ENCODE measurements around the gene OR5T2. TPM values are rescaled to one million over a fixed set of nuclear protein-coding genes. Genes with fewer than 3 reads are reported as not detected.

The OR5T2 gene
- total RNA-seq, 1 donor from 2014 or later, result not detected

DNA sequence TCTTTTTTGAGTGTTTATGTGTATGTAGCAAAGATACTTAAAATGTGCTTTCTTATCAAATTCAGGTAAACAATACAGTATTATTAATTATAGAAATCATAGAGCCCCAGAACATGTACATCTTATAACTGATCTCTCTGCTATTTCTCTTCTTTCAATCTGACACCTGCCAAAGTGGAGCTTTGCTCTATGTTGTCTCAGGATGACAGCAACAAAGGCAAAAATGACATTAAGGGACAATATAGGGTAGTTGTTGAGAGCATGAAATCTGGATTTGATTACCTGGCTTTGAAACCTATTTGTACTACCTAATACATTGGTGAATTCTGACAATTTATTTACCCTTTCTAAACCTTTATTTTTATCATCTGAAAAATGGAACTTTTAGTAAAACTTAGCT lies 50.6 kb downstream of the OR5T2 start:
- Histone ChIP-seq H3K9me3 (no peaks in the 10 kb centered on the region), H3K27ac (no peak overlapping the region), H3K4me1 (no peaks in the 10 kb centered on the region), H3K36me3 (no peaks in the 10 kb centered on the region), H3K27me3 (no peaks in the 10 kb centered on the region), H3K4me3 (no peak overlapping the region)
- DNase-seq (ENCODE audit: extremely low spot score in 2 of 2), result no peak
- intact Hi-C loops (cut with DNase I), result no loop called here
- TF ChIP-seq POLR2A (IDR thresholded peaks at IDR 0.05) (no peak), POLR2AphosphoS5 (IDR thresholded peaks at IDR 0.05; ENCODE audit: insufficient read depth in 1 of 2, low read depth in 1 of 2) (no peak), CTCF (IDR thresholded peaks at IDR 0.05) (no peak)

Other genes starting within 250 kb of the OR5T2 start
- gene OR5F1, start 239.6 kb downstream of the OR5T2 start, total RNA-seq, result not detected
- not detected for gene OR5AS1, start 206.6 kb downstream of the OR5T2 start, total RNA-seq
- not detected for gene OR8I2, start 140.9 kb downstream of the OR5T2 start, total RNA-seq
- not detected for gene OR8H2, start 130.6 kb downstream of the OR5T2 start, total RNA-seq
- gene OR8H3, start 111.9 kb downstream of the OR5T2 start, total RNA-seq, result not detected
- gene OR8J3, start 94.1 kb downstream of the OR5T2 start, total RNA-seq, result not detected
- not detected for gene OR8K5, start 73.9 kb downstream of the OR5T2 start, total RNA-seq
- not detected for gene OR5J2, start 57.6 kb downstream of the OR5T2 start, total RNA-seq
- gene OR5T3, start 18.0 kb upstream of the OR5T2 start, total RNA-seq, result not detected
- not detected for gene OR5T1, start 39.9 kb upstream of the OR5T2 start, total RNA-seq
- not detected for gene OR8H1, start 58.0 kb upstream of the OR5T2 start, total RNA-seq
- gene OR8K3, start 80.9 kb upstream of the OR5T2 start, total RNA-seq, result not detected
- not detected for gene OR8K1, start 111.8 kb upstream of the OR5T2 start, total RNA-seq
- gene OR8J1, start 120.0 kb upstream of the OR5T2 start, total RNA-seq, result not detected
- gene OR8U1, start 141.4 kb upstream of the OR5T2 start, total RNA-seq, result not detected
- not detected for gene OR5AL1, start 178.4 kb upstream of the OR5T2 start, total RNA-seq
- not detected for gene OR5M3, start 239.1 kb upstream of the OR5T2 start, total RNA-seq

Measured in vagina (tissue), 2 donors.